ENCODE measurements around the gene ADH6. TPM values are rescaled to one million over a fixed set of nuclear protein-coding genes. Genes with fewer than 3 reads are reported as not detected.

Gene ADH6
- total RNA-seq, 1 experiment from 2014 or later: not detected

DNA sequence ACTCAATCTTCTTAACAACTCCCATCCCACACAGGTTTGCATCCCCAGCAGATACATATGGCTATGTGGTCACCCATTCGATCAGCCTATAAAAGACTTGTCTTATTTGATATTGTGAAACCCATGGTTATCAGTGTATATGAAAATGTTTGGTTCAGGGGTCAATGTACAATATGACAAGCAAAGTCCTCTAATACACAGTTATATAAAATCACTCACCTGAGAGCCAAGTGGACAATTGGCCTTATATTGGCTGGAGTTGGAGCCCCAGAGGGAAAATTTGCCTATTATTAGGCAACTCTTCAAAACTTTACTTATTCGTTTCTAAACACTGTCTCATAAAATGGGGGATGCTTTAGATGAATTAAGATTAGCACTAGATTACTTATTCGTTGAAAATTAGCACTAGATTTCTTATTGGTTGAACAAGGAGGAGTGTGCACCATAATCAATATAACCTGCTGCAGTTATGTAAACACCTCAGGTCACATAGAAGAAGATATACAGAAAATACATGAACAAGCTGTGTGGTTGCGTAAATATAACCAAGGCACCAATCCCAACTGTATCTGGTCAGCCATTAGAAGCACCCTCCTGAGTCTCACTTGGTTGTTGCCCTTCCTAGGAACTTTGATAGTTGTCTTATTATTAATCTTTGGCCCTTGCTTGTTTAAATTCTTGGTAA, 64.2 kb downstream of the ADH6 start:
- peaks cover 10 to 17% (median 16%) of the 10 kb centered on the region in 3 experiments for H3K36me3 Mint-ChIP-seq (ENCODE audit: insufficient read depth in 1 of 3, low read depth in 3 of 3)
- Histone ChIP-seq H3K27me3 (ENCODE audit: insufficient read depth, low read length) (no peaks in the 10 kb centered on the region; the same call in 1 of the 2 replicates), H3K23me2 (ENCODE audit: insufficient read length, low read depth, low read length, poor library complexity, severe bottlenecking) (no peaks in the 10 kb centered on the region), H3T11ph (ENCODE audit: low read length) (no peak overlapping the region), H2AFZ (ENCODE audit: low read length) (no peak overlapping the region), H3K9me3 (ENCODE audit: control insufficient read depth, low read depth, low read length) (peaks cover 15% of the 10 kb centered on the region), H4K5ac (ENCODE audit: insufficient read length, low read depth, low read length) (no peak overlapping the region), H4K91ac (ENCODE audit: insufficient read length, low read depth, low read length) (no peak overlapping the region), H3K79me2 (ENCODE audit: insufficient read depth, low read length) (no peaks in the 10 kb centered on the region), H3K79me1 (ENCODE audit: insufficient read depth, low read depth, low read length, poor library complexity, severe bottlenecking) (no peaks in the 10 kb centered on the region), H2BK20ac (ENCODE audit: low read depth, low read length, poor library complexity, severe bottlenecking) (no peak overlapping the region), H3K4me1 (ENCODE audit: insufficient read depth, low read length) (no peaks in the 10 kb centered on the region), H3K56ac (ENCODE audit: insufficient read length, low read depth, low read length) (no peak overlapping the region), H3K23ac (ENCODE audit: insufficient read length, low read depth, low read length) (no peak overlapping the region), H3K4me2 (ENCODE audit: insufficient read depth, insufficient read length, low read length) (no peak overlapping the region), H3K4ac (ENCODE audit: low read depth, low read length) (no peak overlapping the region), H3K18ac (ENCODE audit: insufficient read length, low read depth, low read length) (no peak overlapping the region), H2AK5ac (ENCODE audit: insufficient read length, low read length) (no peak overlapping the region), H4K20me1 (ENCODE audit: control insufficient read depth, insufficient read depth, insufficient read length) (no peaks in the 10 kb centered on the region), H3K14ac (ENCODE audit: insufficient read depth, low read length) (no peak overlapping the region), H2BK12ac (ENCODE audit: insufficient read length, low read depth, low read length) (no peak overlapping the region), H2BK120ac (ENCODE audit: low read depth, low read length, poor library complexity, severe bottlenecking) (no peak overlapping the region), H3K27ac (ENCODE audit: insufficient read length, low read depth, low read length) (no peak overlapping the region), H2BK15ac (ENCODE audit: low read depth, low read length) (no peak overlapping the region), H3K9ac (ENCODE audit: extremely low read depth, insufficient read length, low read length) (no peak overlapping the region), H2BK5ac (ENCODE audit: insufficient read length, low read length) (no peak overlapping the region), H4K8ac (replicated peaks; ENCODE audit: insufficient read length, low read depth, low read length) (no peak overlapping the region)
- H3K9me3 Mint-ChIP-seq: peaks cover 16 to 24% of the 10 kb centered on the region in 2 experiments
- no peak overlapping the region for H3K4me3 Mint-ChIP-seq
- no CpG with 5 or more reads among the region's 4 CpGs for WGBS (ENCODE audit: extremely low coverage, insufficient read length, low lambda C conversion rate)
- no peaks in the 10 kb centered on the region for H3K4me1 Mint-ChIP-seq
- H3K27me3 Mint-ChIP-seq (ENCODE audit: low read depth): no peaks in the 10 kb centered on the region
- TF ChIP-seq, protein P1, sequence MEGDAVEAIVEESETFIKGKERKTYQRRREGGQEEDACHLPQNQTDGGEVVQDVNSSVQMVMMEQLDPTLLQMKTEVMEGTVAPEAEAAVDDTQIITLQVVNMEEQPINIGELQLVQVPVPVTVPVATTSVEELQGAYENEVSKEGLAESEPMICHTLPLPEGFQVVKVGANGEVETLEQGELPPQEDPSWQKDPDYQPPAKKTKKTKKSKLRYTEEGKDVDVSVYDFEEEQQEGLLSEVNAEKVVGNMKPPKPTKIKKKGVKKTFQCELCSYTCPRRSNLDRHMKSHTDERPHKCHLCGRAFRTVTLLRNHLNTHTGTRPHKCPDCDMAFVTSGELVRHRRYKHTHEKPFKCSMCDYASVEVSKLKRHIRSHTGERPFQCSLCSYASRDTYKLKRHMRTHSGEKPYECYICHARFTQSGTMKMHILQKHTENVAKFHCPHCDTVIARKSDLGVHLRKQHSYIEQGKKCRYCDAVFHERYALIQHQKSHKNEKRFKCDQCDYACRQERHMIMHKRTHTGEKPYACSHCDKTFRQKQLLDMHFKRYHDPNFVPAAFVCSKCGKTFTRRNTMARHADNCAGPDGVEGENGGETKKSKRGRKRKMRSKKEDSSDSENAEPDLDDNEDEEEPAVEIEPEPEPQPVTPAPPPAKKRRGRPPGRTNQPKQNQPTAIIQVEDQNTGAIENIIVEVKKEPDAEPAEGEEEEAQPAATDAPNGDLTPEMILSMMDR (conservative IDR thresholded peaks at IDR 0.05): no peak
- H3K27ac Mint-ChIP-seq: no peak overlapping the region
- DNase-seq: no peak

Other genes with a start within 250 kb of the ADH6 start
- gene METAP1, start 223.5 kb downstream of the ADH6 start, total RNA-seq (2021): 63.2 and 63.5 TPM in 2 replicates
- gene ADH5, start 130.5 kb downstream of the ADH6 start, total RNA-seq (2021): 284 and 285 TPM in 2 replicates
- not detected in 2 replicates for gene ADH4, start 74.9 kb downstream of the ADH6 start, total RNA-seq (2021)
- gene ADH1A, start 71.7 kb upstream of the ADH6 start, total RNA-seq (2021): not detected in 2 replicates
- not detected in 2 replicates for gene ADH1B, start 102.2 kb upstream of the ADH6 start, total RNA-seq (2021)
- not detected in 2 replicates for gene ADH1C, start 133.5 kb upstream of the ADH6 start, total RNA-seq (2021)
- gene ADH7, start 216.1 kb upstream of the ADH6 start, total RNA-seq (2021): not detected in 2 replicates

Data from H9 (cell line).